Right hindlimb (tissue), 1 donor: Measurements from ENCODE around the gene SMCO2.

ENCODE experiments used
- DNase-seq: peaks from one replicate; pipeline ENCODE4 v3.0.0-alpha.2; 2018

The SMCO2 gene

DNA sequence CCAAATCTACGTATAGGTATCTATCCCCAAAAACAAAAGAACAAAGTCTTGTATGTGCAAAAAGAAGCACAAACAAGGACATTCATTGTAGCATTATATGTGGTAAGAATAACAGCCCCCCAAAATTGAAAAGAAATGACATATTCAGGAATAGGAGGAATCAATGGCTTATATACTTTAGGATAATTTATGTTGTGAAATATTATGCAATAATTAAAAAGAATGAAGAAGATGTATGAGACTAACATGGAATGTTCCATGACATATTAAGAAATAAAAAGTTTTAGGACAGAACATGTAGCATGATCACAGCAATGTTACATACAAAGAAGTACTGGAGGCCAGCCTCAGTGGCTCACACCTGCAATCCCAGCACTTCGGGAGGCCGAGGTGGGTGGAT is 9.1 kb downstream of the SMCO2 start:
- DNase-seq: no peak

- no peak for DNase-seq
Measured at GRCh38 chr12:27456618-27457017, 10.1 kb downstream of the SMCO2 start.

DNA sequence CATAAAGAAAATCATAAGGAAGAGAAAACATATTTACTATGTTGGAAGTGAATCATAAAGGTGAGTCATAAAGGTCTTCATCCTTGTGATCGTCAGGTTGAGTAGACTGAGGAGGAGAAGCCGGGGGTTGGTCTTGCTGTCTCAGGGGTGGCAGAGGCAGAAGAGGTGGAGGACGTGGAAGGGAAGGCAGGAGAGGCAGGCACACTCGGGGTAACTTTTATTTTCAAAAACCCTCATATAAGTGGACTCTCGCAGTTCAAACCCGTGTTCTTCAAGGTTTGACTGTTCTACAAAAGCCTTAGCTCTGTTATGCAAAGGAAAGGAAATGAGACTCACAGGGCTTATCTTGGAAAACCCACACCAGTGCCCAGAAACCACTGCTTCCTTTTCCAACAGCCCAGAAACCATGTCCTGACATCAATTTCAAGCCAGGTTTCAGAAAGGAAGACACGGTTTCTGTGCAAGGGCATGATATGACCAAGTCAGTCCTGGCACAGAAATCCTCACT is 14.0 kb downstream of the SMCO2 start:
- DNase-seq: no peak

DNA sequence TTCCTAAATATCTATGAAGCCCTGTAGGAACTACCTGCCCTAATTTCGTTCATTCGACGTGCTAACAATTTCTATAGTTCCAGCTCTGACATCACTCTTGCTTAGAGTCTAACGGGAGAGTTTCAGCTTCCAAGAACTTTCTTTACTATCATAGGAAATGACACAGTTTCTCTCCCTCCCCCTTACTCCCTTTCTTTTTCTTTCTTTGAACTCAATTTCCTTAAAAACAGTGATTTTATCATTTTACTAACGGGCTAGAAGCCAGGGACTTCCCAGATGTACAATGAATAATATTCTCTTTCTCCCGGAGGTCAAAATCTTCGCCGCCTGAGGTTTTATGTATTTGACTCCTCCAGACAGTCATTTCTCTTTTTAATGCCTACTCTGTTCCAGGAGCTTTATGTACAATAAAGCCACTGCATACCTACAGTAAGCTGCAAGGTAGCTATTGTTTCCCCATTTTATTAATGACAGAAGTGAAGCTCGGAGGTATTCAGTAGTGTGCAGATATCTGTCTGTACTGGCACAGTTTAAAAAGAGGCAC is 15.7 kb downstream of the SMCO2 start:
- DNase-seq: no peak

GRCh38 chr12:27462851-27463250 is 16.3 kb downstream of the SMCO2 start:
- no peak for DNase-seq

DNA sequence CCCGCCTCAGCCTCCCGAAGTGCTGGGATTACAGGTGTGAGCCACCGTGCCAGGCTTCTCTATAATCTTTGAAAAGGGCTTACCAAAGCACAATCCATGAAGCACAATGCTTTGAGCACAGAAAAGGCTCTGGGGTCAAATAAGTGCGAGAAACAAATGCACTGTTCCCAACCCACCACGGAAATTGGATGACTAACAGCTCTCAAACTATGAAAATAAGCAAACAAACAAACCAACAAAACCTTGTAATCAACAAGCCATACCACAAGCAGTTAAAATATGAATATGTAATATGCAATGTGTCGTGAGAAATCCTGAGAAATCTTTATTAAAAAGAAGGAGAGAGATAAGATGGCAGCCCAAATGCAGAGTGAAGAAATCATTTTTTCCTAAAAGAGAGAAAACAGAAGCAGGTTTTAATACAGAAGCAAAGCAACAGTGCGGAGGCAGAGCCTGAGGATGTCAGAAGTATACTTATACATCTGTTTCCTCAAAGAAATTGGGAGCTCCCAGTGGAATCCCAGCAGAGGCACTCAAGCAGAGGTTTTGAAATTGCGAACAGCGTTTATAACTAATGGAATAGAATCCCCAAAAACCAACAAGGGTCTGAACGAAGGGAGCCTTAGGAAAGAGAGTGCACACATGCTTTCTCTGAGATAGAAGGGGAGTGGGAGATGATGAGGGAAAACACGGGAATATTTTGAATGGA is 17.1 kb downstream of the SMCO2 start:
- DNase-seq: no peak

GRCh38 chr12:27464220-27464554 is 17.7 kb downstream of the SMCO2 start:
- peak; percentile 64 for DNase-seq

DNA sequence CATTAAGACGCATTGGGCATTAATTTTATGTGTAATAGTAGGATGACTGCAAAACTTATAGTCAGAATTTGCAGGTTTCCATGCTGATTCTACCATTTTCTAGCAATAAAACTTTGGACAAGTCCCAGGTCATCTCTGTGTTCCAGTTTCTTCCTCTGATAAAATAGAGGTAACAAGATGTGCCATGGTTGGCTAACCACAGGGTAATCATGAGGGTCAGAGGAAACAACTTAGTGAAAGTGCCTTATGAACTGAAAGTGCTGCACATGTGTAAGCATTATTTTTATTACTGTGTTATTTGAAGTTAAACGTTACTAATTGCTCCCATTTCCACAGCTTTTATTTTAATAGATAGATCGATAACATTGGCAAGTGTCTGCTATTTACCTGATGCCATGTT is 21.1 kb downstream of the SMCO2 start:
- DNase-seq: no peak

DNA sequence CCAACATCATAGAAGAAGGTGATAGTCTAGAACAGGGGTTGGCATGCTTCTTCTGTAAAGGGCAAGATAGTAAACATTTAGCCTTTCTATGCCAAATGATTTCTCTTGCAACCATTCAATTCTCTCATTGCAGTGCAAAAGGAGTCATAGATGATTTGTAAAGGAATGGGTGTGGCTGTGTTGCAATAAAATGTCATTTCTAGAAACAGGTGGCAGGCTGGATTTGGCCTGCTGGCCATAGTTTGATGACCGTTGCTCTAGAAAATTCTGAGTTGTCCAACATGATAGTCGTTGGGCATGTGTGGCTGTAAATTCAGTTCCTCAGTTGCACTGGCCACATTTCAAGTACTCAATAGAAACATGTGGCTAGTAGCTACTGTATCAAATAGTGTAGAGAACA is 21.7 kb downstream of the SMCO2 start:
- no peak for DNase-seq

DNA sequence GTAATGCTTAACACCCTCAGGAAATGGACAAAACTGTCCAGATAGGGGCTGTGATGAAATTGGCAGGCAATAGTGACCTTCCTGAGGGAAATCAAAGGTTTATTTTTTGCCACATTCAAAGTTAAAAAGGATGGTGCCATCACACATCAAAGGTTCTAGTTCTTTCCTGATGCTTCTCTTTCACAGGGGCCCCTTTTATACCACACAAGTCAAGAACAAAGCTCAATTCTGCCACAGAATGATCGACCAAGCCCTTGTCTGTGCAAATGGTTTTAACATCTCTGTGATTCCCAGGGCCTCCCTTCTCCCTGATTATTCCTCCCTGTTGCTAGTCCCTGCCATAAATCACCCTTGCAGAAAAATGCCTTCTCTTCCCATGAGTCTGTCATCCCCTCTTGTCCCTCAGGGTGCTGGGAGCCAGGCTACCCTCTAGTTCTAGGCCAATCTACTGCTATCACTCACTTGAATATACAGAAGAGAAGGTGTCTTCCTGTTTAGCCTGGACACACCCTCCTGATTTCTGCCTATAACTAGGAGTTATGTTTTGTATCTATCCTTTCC is 22.7 kb downstream of the SMCO2 start:
- DNase-seq: no peak

GRCh38 chr12:27472604-27473003 is 26.1 kb downstream of the SMCO2 start:
- no peak for DNase-seq

DNA sequence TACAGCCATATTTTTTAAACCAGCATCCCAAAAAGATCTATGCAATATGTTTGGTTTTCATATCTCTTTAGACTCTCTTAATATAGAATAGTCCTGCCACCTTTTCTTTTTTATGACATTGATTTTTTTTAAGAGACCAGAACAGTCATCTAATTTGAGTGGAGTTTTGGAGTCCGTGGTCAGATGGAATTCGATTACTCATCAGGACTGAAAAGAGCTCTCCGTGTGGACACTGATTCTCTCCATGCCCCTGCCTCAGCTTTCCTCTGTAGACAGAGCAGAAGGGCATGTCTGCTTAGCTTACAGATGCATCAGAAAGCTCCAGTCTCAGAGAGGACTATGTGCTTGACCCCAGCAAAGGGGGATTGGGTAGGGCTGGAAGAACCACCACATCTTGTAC is 27.8 kb downstream of the SMCO2 start:
- no peak for DNase-seq

DNA sequence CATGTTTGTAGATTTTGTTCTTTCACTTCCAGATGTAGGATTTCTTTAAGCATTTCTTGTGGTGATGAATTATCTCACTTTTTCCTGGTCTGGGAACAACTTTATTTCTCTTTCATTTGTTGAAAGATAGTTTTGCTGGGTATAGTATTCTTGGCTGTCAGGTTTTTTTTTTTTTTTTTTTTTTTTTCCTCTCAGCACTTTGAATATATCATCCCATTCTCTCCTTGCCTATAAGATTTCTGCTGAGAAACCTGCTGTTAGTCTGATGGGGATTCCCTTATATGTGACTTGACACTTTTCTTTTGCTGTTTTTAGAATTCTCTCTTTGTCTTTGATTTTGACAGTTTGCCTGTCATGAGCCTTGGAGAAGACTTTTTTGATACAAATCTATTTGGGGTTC is 30.5 kb downstream of the SMCO2 start:
- no peak for DNase-seq

DNA sequence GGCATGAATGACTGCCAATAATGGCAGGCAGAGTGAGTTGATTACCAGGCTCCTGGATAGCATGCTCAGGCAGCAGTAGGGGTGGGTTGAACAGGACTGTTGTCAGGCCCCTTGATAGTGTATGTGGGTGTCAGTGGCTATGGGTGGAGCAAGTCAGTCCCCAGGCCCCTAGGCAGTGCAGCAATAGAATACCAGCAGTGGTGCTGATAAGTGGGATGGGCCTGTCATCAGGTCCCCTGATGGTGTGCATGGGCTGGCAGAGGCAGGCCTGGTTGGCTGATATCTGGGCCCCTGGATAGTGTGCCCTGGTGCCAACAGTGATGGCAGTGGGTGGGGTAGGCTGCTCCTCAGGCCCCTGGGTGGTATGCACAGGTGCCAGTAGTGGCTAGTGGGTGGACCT is 32.4 kb downstream of the SMCO2 start:
- DNase-seq: no peak

- DNase-seq: no peak
Measured at GRCh38 chr12:27480016-27480415, 33.5 kb downstream of the SMCO2 start.

DNA sequence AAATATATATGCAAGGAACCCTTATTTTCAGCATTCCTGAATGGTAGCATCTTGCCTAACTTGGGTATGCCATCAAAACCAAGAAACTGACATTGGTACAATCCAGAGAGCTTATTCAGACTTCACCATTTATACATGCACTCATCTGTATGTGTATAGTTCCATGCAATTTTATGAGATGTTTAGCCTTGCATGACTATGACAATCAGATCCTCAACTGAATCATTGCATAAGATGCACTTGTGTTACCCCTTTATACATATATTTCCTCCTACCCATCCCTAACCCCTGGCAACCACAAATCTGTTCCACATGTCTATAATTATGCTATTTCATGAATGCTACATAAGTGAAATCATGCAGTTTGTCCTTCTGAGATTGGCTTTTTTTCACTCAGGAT is 40.4 kb downstream of the SMCO2 start:
- no peak for DNase-seq

GRCh38 chr12:27488479-27488878 is 41.9 kb downstream of the SMCO2 start:
- no peak for DNase-seq

DNA sequence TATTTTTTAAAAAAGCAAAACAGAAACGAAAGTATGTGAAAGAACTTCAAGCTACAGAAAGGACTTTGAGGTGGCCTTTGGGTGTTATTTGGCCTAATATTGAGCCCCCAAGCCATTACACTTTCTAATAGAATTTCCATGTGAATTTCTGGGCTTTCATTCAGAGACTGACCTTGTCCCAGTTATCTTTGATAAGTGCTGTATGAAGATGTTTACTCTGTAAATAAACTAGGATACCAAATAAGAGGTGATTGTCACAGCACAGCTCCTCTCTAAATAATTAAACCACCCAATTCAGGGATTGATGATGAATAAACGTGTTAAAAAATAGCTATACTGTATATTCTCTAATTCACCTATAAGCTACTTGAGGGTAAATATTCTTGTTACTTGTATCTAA is 44.7 kb downstream of the SMCO2 start:
- no peak for DNase-seq

DNA sequence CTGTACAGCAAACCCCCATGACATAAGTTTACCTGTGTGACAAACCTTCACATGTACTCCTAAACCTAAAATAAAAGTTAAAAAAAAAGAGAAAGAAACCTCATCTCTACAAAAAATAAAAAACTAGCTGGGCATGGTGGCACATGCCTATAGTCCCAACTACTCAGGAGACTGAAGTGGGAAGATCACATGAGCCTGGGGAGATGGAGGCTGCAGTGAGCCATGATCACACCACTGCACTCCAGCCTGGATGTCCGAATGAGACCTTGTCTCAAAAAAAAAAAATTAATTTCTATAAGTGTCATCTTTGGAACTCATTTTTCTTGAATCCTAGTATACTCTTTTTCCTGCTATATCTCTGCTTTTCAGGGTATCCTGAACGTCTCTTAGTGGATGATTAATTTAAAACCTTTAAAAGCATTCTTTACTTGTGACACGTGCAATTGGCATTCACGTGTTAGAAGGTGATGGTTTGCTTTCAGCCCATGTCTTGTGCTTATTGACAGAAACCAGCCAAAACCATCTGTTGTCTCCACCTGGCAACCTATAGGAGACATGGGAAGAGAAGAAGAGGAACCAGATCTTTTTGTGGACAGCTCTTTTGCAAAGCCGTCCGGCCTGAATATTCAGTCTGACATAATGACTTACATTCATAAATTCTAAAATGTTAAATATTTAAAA is 46.9 kb downstream of the SMCO2 start:
- no peak for DNase-seq

GRCh38 chr12:27497446-27497845 is 50.9 kb downstream of the SMCO2 start:
- no peak for DNase-seq

DNA sequence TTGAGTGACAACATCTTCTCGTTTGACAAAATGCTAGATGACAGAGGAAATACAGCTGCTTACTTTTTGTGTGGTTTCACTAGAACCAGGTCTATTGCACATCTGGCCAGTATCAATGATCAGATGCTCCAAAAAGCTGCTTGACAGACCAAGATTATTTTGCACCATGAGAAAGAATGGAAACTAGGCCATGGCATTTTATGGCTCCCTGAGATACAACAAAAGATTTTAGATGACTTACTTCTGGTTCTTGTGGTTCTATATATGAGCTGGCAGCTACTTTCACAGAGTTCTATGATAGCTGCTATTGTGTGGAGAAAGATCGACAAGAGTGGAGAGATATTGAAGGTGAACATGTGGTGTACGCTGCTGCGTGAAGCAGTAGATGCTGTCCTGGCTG is 51.6 kb downstream of the SMCO2 start:
- no peak for DNase-seq

DNA sequence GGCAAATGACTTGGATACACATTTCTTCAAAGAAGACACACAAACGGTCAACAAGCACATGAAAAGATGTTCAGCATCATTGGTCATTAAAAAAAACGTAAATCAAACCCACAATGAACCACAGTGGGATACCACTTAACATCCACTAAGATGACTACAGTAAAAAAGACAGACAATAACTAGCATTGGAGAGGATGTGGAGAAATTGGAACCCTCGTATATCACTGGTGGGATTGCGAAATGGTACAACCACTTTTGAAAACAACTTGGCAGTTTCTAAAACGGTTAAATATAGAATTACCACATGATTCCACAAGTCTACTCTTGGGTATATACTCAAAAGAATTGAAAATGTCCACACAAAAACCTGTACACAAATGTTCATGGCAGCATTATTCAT is 52.2 kb downstream of the SMCO2 start:
- no peak for DNase-seq

DNA sequence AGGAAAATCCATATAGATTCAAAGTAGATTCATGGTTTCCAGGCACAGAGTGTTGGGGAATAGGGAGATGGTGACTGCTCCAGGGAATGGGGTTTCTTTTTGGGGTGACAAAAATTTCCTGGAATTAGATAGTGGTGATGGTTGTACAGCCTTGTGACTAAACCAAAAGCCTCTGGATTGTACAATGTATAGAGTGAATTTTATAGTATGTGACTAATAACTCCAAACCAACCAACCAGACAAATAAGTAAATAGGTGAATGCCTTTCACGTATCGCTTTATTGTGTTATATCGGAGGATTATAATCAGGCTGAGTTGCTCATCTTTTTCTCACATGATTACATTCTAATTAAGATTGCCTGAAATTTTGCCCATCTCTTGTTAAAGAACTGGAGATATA is 52.8 kb downstream of the SMCO2 start:
- DNase-seq: no peak

DNA sequence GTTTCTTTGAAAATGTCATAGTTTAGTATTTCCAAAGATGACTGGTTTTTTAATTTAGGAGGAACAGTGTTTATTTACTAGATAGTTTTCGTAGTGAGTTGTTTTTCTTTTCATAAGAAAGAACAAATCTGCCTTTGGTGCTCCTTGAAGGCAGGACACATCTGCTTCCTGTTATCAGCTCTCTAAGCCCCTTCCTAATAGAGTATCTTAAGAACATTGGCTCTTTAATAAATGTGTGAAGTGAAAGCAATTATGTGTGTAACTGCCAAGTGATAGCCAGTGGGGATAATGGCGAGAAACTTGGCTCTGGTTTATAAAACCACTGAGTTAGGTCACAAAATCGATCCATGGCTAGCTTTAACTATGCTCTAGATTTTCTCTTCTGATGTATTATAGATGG is 54.0 kb downstream of the SMCO2 start:
- no peak for DNase-seq
